Gastroesophageal sphincter (tissue), 4 donors: ENCODE measurements around the gene IKZF3. TPM values are rescaled to one million over a fixed set of nuclear protein-coding genes. Genes with fewer than 3 reads are reported as not detected.

Experiments used
- ATAC-seq: fragments of 150-250 bp; one replicate; pipeline ENCODE4 v1.9.1; 2016; ENCODE audit warnings: mild to moderate bottlenecking, moderate library complexity
- H3K27ac ChIP-seq, 4 donors: fragments of 200-600 bp; sonication (generic) in 3 of 4; 1 replicate in 3 of 4; 2 replicates in 1 of 4; pipeline ENCODE4 v1.5.1; 2016 to 2019
- H3K27me3 ChIP-seq: fragments of 200-600 bp; sonication (generic); one replicate; pipeline ENCODE4 v1.5.1; 2019
- H3K36me3 ChIP-seq, 2 donors: fragments of 200-600 bp; sonication (generic); one replicate each; pipeline ENCODE4 v1.5.1; 2019; ENCODE audit warnings: control low read depth in 1 of 2
- H3K4me1 ChIP-seq, 3 donors: fragments of 200-600 bp; sonication (generic); 1 replicate in 2 of 3; 2 replicates in 1 of 3; pipeline ENCODE4 v1.5.1; 2016 to 2019; ENCODE audit warnings: control low read depth in 2 of 3
- H3K4me3 ChIP-seq, 2 donors: fragments of 200-600 bp; sonication (generic); one replicate each; pipeline ENCODE4 v1.5.1; 2019; ENCODE audit warnings: mild to moderate bottlenecking in 1 of 2, moderate library complexity in 1 of 2
- H3K9me3 ChIP-seq, 3 donors: fragments of 200-600 bp; sonication (generic); one replicate each; pipeline ENCODE4 v1.5.1; 2017 to 2019; ENCODE audit warnings: control low read depth in 2 of 3
- EP300 ChIP-seq: sonication (generic); formaldehyde crosslinking; IDR thresholded peaks from one replicate; pipeline ENCODE4 v1.6.1; 2017; ENCODE audit warnings: antibody characterized with exemption, mild to moderate bottlenecking
- POLR2A ChIP-seq, 2 donors: fragments of 450-650 bp; IDR thresholded peaks; one replicate each; pipeline ENCODE4 v1.6.1; 2017; ENCODE audit warnings: antibody characterized with exemption in 2 of 2, mild to moderate bottlenecking in 2 of 2, moderate library complexity in 1 of 2
- POLR2AphosphoS5 ChIP-seq: sonication (generic); formaldehyde crosslinking; IDR thresholded peaks from one replicate; pipeline ENCODE4 v1.6.1; 2017; ENCODE audit warnings: antibody characterized with exemption
- WGBS, 2 donors: methylation state at CpG; one replicate each; pipeline ENCODE4 v1.1.5; 2018; ENCODE audit warnings: low coverage in 1 of 2; 5-methylcytosine and 5-hydroxymethylcytosine counted together
- total RNA-seq, 4 donors: library from RNA; depleted of rRNA; stranded (reverse); fragments of >200 nt; gene quantifications; one replicate each; pipeline ENCODE4 v1.1.0, GENCODE V29; 2016
- TF ChIP-seq, protein P1 (sequence below), 4 experiments: fragments of 200-600 bp in 2 of 4; fragments of 450-650 bp in 2 of 4; sonication (generic) in 1 of 4; IDR thresholded peaks; one replicate each; pipeline ENCODE4 v1.5.1; 2017 to 2019; ENCODE audit warnings: antibody characterized with exemption in 4 of 4, mild to moderate bottlenecking in 2 of 4, moderate library complexity in 2 of 4

Gene IKZF3
- total RNA-seq, 4 donors from 2014 or later: 0.62 to 1.5 (median 0.95) TPM

DNA sequence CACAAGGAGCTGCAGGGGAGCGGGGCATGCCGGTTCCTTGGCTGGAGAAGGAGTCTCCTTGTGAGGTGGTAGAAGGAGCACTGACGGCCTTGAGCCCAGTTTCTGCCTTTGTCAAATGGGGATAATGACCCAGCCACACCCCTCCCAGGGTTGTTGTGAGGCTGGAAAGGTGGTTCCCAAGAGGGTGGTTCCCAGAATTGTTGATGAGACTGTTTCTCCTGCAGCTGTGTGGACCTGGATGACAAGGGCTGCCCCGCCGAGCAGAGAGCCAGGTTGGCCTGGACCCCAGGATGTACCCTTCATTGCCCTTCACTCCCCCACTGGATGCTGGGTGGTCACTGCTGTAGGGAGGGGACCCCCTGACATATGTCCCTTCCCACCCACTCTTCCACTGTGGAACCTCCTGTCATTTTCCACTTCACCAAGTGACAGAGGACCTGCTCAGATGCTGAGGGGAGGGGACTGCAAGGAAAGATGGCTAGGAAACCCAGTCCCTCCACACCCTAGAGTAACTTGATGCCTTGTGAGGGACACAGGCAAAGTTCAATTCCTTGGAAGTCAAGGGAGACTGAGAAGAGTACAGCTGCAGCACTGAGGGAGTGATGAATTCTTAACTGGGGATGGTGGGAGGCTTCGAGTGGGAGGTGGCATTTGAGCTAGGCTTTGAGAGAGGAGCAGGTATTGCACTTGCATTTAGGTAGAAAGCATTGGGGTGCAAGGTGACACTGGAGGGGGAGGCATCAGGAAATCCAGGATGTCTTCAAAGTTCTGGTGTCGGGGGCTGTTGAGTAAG lies 144.4 kb downstream of the IKZF3 start:
- TF ChIP-seq POLR2AphosphoS5 (no peak), EP300 (no peak), POLR2A (IDR thresholded peaks at IDR 0.05) (no peak)
- TF ChIP-seq, protein P1, sequence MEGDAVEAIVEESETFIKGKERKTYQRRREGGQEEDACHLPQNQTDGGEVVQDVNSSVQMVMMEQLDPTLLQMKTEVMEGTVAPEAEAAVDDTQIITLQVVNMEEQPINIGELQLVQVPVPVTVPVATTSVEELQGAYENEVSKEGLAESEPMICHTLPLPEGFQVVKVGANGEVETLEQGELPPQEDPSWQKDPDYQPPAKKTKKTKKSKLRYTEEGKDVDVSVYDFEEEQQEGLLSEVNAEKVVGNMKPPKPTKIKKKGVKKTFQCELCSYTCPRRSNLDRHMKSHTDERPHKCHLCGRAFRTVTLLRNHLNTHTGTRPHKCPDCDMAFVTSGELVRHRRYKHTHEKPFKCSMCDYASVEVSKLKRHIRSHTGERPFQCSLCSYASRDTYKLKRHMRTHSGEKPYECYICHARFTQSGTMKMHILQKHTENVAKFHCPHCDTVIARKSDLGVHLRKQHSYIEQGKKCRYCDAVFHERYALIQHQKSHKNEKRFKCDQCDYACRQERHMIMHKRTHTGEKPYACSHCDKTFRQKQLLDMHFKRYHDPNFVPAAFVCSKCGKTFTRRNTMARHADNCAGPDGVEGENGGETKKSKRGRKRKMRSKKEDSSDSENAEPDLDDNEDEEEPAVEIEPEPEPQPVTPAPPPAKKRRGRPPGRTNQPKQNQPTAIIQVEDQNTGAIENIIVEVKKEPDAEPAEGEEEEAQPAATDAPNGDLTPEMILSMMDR (IDR thresholded peaks at IDR 0.05): no peak
- H3K27me3 ChIP-seq: no peaks in the 10 kb centered on the region
- H3K4me3 ChIP-seq: no peak overlapping the region
- H3K9me3 ChIP-seq: no peaks in the 10 kb centered on the region
- H3K4me1 ChIP-seq: no peaks in the 10 kb centered on the region
- WGBS, 2 donors: 80 to 84% methylated on average over 2 of the region's 7 CpGs
- H3K36me3 ChIP-seq: peaks cover 0 to 94% of the 10 kb centered on the region in 2 donors
- no peak for ATAC-seq
- no peak overlapping the region for H3K27ac ChIP-seq

DNA sequence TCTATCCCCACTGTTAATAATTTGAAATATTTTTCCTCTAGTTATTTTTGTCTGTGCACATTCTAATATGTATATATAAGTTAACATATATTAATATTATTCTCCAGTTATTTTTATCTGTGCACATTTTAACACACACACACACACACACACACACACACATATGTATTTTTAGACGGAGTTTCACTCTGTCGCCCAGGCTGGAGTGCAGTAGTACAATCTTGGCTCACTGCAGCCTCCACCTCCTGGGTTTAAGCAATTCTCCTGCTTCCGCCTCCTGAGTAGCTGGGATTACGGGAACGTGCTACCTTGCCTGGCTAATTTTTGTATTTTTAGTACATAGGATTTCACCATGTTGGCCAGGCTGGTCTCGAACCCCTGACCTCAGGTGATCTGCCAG lies 146.5 kb downstream of the IKZF3 start:
- Histone ChIP-seq H3K27ac (no peak overlapping the region), H3K36me3 (peaks cover 0 to 97% of the 10 kb centered on the region in 2 donors), H3K4me1 (no peaks in the 10 kb centered on the region), H3K27me3 (no peaks in the 10 kb centered on the region), H3K9me3 (no peaks in the 10 kb centered on the region), H3K4me3 (no peak overlapping the region)
- 70 to 78% methylated on average over 6 of the region's 6 CpGs for WGBS, 2 donors
- ATAC-seq: no peak
- no peak for TF ChIP-seq POLR2AphosphoS5
- no peak for TF ChIP-seq EP300
- TF ChIP-seq, protein P1 (IDR thresholded peaks at IDR 0.05): no peak
- no peak for TF ChIP-seq POLR2A (IDR thresholded peaks at IDR 0.05)

DNA sequence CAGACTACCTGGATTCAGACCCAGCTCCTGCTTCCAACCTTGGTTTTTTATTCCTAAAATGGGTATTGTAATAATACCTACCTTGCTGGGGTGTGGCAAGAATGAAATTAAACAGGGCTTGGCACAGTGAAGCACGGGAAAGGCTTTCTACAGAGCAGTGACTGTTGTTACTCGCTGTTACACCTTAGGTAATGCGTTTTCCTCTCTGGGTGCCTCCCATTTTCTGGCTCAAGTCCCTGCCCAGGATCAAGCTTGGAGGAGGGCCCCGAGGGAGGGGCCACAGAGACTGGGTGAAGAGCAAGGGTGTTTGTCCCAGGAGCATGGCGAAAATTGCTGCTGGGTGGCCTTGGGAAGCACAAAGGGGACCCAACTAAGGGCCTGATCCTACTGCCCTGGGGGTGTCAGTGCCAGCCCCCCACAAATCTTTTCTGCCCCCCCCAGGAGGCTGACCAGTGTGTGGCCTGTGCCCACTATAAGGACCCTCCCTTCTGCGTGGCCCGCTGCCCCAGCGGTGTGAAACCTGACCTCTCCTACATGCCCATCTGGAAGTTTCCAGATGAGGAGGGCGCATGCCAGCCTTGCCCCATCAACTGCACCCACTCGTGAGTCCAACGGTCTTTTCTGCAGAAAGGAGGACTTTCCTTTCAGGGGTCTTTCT lies 147.1 kb downstream of the IKZF3 start:
- ATAC-seq: no peak
- Histone ChIP-seq H3K27ac (no peak overlapping the region), H3K9me3 (no peaks in the 10 kb centered on the region), H3K4me1 (no peaks in the 10 kb centered on the region), H3K4me3 (no peak overlapping the region), H3K27me3 (no peaks in the 10 kb centered on the region), H3K36me3 (peaks cover 0 to 99% of the 10 kb centered on the region in 2 donors)
- WGBS, 2 donors: 68 to 77% methylated on average over 3 to 5 of the region's 11 CpGs
- TF ChIP-seq, protein P1 (IDR thresholded peaks at IDR 0.05): no peak
- no peak for TF ChIP-seq EP300

DNA sequence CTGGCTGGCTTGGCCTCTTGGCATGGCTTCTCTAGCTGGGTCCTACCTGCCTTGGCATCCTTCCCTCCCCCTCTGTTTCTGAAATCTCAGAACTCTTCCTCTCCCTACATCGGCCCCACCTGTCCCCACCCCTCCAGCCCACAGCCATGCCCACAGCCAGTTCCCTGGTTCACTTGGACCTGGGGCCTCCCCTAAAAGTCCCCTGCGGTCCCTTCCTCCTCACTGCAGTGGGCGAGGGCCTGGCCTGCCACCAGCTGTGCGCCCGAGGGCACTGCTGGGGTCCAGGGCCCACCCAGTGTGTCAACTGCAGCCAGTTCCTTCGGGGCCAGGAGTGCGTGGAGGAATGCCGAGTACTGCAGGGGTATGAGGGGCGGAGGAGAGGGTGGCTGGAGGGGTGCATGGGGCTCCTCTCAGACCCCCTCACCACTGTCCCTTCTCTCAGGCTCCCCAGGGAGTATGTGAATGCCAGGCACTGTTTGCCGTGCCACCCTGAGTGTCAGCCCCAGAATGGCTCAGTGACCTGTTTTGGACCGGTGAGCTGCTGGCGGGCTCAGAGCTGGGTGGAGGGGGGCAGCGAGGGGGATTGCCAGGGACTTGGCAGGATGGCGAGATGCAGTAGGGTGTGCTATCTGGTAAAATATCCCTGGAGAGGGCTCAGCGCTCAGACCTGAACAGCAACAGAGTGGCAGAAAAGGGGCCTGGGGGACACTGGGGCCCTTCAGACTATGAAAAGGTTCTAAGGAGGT lies 147.9 kb downstream of the IKZF3 start:
- Histone ChIP-seq H3K4me3 (no peak overlapping the region), H3K27me3 (no peaks in the 10 kb centered on the region), H3K9me3 (no peaks in the 10 kb centered on the region), H3K27ac (no peak overlapping the region), H3K36me3 (peaks cover 0 to 99% of the 10 kb centered on the region in 2 donors), H3K4me1 (no peaks in the 10 kb centered on the region)
- no peak for TF ChIP-seq POLR2A (IDR thresholded peaks at IDR 0.05)
- TF ChIP-seq, protein P1 (IDR thresholded peaks at IDR 0.05): no peak
- TF ChIP-seq EP300: no peak
- no peak for TF ChIP-seq POLR2AphosphoS5
- WGBS, 2 donors: 100% methylated on average over 1 of the region's 15 CpGs; no CpG with 5 or more reads in 1 of the 2 donors
- ATAC-seq: no peak
